Muscle layer of duodenum (tissue), 2 donors: ENCODE results near the gene OR10H5.
"Not testable (repeated sequence)": the region's sequence is repeated elsewhere in the genome, so short reads cannot be mapped to it uniquely, and the experiment has no call there.

Experiments
- H3K27ac ChIP-seq: one replicate; pipeline ENCODE4 v1.7.0; 2013; ENCODE audit warnings: mild to moderate bottlenecking, low read length
- H3K27me3 ChIP-seq: one replicate; pipeline ENCODE4 v1.7.0; 2013; ENCODE audit warnings: low read depth, mild to moderate bottlenecking, control low read depth, low read length
- H3K36me3 ChIP-seq, 2 donors: one replicate each; pipeline ENCODE4 v1.7.0; 2013; ENCODE audit warnings: low read length in 2 of 2, control low read depth in 1 of 2, mild to moderate bottlenecking in 1 of 2; ENCODE audit not compliant: insufficient read depth in 2 of 2, control insufficient read depth in 1 of 2
- H3K4me1 ChIP-seq, 2 donors: one replicate each; pipeline ENCODE4 v1.7.0; 2013; ENCODE audit warnings: low read length in 2 of 2, mild to moderate bottlenecking in 2 of 2, control low read depth in 1 of 2, moderate library complexity in 1 of 2; ENCODE audit not compliant: insufficient read depth in 2 of 2, control insufficient read depth in 1 of 2
- H3K4me3 ChIP-seq, 2 donors: one replicate each; pipeline ENCODE4 v1.7.0; 2013; ENCODE audit warnings: low read length in 2 of 2, low read depth in 1 of 2, mild to moderate bottlenecking in 1 of 2
- H3K9me3 ChIP-seq, 2 donors: one replicate each; pipeline ENCODE4 v1.7.0; 2013; ENCODE audit warnings: low read length in 2 of 2, control low read depth in 1 of 2, mild to moderate bottlenecking in 1 of 2; ENCODE audit not compliant: control insufficient read depth in 1 of 2
- donor health status: healthy.

OR10H5 gene

DNA sequence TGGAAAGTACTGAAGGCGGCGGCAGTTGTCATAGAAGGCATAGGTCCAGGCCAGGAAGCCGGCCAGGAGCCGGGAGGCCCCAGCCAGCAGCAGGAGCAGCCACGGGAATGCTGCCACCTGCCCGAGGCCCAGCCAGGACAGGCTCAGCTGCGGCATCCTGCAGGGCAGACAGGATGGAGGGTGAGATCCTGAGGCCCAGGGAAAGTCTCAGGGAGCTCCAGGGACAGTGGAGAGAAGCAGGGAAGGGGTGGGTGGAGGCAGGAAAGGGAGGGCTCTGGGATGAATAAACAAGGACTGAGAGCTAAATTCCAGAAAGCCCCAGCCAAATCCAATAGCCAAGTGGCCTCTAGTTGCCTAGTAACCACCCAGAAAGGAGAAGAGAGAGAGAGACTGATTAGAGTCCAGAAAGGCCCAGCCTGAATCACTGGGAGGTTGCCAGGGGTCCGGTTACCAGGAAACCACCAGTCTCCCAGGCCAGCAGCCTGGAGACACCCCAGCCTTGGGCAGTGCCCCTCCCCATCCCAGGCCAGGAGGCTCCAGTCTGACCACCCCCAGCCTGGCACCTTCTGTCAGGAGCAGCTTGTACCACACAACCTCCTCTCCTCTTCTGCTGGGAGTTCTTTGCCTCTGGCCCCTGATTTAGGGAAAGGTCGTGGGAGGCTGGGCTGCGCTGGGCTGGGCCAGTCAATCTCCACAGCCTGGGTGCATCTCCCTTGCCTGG, 7.5 kb upstream of the OR10H5 start:
- peak overlapping the region; percentile 34 to 40 for H3K4me3 ChIP-seq
- H3K9me3 ChIP-seq: no peaks in the 10 kb centered on the region
- H3K36me3 ChIP-seq: no peaks in the 10 kb centered on the region
- H3K27ac ChIP-seq: peak overlapping the region; percentile 31
- H3K4me1 ChIP-seq: peaks cover 0 to 20% of the 10 kb centered on the region in 2 donors
- no peaks in the 10 kb centered on the region for H3K27me3 ChIP-seq

DNA sequence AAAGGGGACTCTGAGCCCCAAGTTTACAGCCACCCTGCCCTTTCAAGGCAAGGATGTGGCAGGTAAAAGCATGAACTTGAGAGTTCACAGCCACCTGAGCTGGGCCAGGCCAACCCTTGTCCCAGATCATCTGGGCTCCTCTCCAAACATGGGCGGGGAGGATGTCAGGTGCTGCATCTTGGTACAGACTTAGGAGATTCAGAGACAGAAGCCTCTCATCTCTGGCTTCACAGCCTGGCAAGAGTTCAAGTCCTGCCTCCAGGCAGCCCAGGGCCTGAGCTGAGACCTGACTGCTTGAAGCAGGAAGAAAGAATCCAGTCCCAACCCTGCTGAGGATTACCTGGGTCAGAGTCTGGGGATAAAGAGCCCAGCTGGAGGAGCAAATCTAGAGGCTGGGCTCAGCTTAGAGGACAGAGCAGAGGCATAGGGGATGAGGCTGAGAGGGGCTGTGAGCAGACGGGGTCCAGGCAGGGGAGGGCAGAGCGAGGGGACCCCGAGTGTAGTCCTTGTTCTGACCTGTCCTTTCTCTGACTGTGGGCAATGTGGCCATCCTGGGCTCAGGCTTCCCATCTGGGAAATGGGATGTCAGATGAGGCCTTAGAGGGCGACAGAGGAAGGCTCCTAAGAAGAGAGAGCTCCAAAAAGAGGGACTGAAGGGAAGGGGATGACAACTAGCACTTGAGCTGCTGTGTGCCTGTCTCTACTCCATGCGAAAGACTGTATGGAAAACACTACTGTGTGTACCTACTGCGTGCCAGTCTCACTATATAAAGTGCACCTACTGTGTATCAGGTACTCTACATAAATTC, 6.6 kb upstream of the OR10H5 start:
- Histone ChIP-seq H3K27ac (peak overlapping the region; percentile 31), H3K9me3 (no peaks in the 10 kb centered on the region), H3K36me3 (no peaks in the 10 kb centered on the region), H3K27me3 (no peaks in the 10 kb centered on the region), H3K4me1 (peaks cover 0 to 20% of the 10 kb centered on the region in 2 donors), H3K4me3 (no peak overlapping the region)

DNA sequence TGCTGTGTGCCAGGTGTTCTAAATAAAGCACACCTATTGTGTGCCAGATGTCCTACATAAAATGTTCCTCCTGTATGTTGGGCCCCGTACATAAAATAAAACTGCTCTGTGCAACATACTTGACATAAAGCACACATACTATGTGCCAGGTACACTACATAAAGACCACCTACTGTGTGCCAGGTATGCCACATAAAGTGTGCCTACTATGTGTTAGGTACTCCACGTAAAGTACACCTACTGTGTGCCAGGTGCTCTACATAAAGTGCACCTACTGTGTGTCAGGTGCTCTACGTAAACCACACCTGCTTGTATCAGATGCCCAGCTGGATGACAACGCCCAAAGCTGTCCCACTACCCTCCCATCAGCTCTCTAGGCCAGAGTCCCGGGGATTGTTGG, 5.8 kb upstream of the OR10H5 start:
- no peak overlapping the region for H3K27ac ChIP-seq
- no peak overlapping the region for H3K4me3 ChIP-seq
- peaks cover 0 to 20% of the 10 kb centered on the region in 2 donors for H3K4me1 ChIP-seq
- no peaks in the 10 kb centered on the region for H3K36me3 ChIP-seq
- no peaks in the 10 kb centered on the region for H3K27me3 ChIP-seq
- H3K9me3 ChIP-seq: no peaks in the 10 kb centered on the region

GRCh38 chr19:15782211-15782610, 5.2 kb upstream of the OR10H5 start:
- no peaks in the 10 kb centered on the region for H3K27me3 ChIP-seq
- H3K4me1 ChIP-seq: peaks cover 0 to 20% of the 10 kb centered on the region in 2 donors
- no peak overlapping the region for H3K27ac ChIP-seq
- H3K36me3 ChIP-seq: no peaks in the 10 kb centered on the region
- H3K9me3 ChIP-seq: no peaks in the 10 kb centered on the region
- H3K4me3 ChIP-seq: no peak overlapping the region

GRCh38 chr19:15782896-15783295, 4.6 kb upstream of the OR10H5 start:
- H3K4me1 ChIP-seq: peaks cover 0 to 20% of the 10 kb centered on the region in 2 donors
- H3K27me3 ChIP-seq, H3K27ac ChIP-seq, H3K36me3 ChIP-seq, H3K4me3 ChIP-seq, H3K9me3 ChIP-seq: not testable (repeated sequence)

DNA sequence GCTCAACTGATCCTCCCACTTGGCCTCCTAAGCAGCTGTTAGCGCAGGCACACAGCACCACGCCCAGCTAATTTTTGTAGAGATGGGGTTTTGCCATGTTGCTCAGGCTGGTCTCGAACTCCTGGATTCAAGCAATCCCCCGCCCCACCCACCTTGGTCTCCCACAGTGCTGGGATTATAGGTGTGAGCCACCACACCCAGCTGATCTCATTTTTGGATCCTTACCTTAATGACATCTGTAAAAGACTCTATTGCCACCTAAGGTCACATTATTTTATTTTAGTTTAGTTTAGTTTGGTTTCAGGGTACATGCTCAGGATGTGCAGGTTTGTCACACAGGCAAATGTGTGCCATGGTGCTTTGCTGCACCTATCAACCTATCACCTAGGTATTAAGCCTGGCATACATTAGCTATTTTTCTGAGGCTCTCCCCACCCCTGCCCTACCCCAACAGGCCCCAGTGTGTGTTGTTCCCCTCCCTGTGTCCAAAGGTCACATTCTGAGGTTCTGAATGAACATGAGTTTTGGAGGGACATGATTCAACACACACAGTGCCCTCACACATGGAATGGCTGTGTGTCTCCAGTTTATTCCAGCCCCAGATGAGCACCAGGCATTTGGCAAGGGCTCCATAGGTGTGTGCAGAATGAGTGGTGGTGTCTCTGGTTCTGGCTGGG, 1.3 kb downstream of the OR10H5 start:
- H3K4me1 ChIP-seq: no peaks in the 10 kb centered on the region
- no peaks in the 10 kb centered on the region for H3K9me3 ChIP-seq
- H3K27me3 ChIP-seq: no peaks in the 10 kb centered on the region
- H3K4me3 ChIP-seq: no peak overlapping the region
- no peaks in the 10 kb centered on the region for H3K36me3 ChIP-seq
- H3K27ac ChIP-seq: no peak overlapping the region

- no peaks in the 10 kb centered on the region for H3K36me3 ChIP-seq
- no peak overlapping the region for H3K27ac ChIP-seq
- no peaks in the 10 kb centered on the region for H3K27me3 ChIP-seq
- no peaks in the 10 kb centered on the region for H3K4me1 ChIP-seq
- no peaks in the 10 kb centered on the region for H3K9me3 ChIP-seq
- H3K4me3 ChIP-seq: no peak overlapping the region
These were observed 2.6 kb downstream of the OR10H5 start for GRCh38 chr19:15790096-15790495.

DNA sequence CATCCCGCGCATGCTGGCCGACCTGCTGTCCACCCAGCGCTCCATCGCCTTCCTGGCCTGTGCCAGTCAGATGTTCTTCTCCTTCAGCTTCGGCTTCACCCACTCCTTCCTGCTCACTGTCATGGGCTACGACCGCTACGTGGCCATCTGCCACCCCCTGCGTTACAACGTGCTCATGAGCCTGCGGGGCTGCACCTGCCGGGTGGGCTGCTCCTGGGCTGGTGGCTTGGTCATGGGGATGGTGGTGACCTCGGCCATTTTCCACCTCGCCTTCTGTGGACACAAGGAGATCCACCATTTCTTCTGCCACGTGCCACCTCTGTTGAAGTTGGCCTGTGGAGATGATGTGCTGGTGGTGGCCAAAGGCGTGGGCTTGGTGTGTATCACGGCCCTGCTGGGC, 6.8 kb downstream of the OR10H5 start:
- not testable (repeated sequence) for H3K4me1 ChIP-seq, H3K36me3 ChIP-seq, H3K27me3 ChIP-seq, H3K27ac ChIP-seq, H3K9me3 ChIP-seq, H3K4me3 ChIP-seq

DNA sequence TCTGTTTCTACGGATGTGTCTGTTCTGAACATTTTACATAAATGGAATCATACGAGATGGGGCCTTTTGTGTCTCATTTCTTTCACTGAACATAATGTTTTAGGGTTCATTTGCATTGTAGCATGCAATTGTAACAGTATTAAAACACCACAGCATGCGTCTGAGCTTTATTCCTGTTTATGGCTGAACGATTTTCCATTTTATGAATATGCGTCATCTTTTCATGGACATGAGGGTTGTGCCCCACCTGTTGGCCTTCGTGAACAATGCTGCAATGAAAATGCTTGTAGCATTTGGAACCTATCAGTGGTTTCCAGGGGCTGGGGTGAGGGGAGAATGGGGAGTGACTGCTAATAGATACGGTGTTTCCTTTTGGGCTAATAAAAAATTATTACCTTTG, 22.9 kb downstream of the OR10H5 start:
- no peak overlapping the region for H3K27ac ChIP-seq
- no peaks in the 10 kb centered on the region for H3K27me3 ChIP-seq
- H3K4me1 ChIP-seq: peaks cover 0 to 4% of the 10 kb centered on the region in 2 donors
- H3K4me3 ChIP-seq: no peak overlapping the region
- H3K36me3 ChIP-seq: no peaks in the 10 kb centered on the region
- H3K9me3 ChIP-seq: no peaks in the 10 kb centered on the region

DNA sequence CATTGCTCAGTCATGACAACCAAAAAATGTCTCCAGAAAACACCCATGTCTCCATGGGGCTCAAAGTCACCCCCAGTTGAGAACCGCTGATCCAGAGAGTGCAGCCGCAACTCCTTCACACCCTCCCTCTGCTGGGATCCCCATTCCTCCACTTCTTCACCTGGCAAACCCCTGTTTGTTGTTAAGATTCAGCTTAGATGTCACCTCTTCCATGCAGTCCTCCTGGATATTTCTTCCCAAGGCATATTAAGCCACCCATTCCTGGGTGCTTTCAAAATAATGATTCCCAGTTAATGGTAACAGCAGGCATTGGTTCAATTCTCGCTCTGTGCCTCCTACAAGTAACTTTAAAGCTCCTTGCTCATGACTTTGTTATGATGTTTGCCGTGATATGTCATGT, 24.0 kb downstream of the OR10H5 start:
- no peaks in the 10 kb centered on the region for H3K27me3 ChIP-seq
- H3K36me3 ChIP-seq: no peaks in the 10 kb centered on the region
- no peak overlapping the region for H3K27ac ChIP-seq
- H3K4me1 ChIP-seq: peaks cover 0 to 4% of the 10 kb centered on the region in 2 donors
- no peak overlapping the region for H3K4me3 ChIP-seq
- no peaks in the 10 kb centered on the region for H3K9me3 ChIP-seq

- H3K27ac ChIP-seq: no peak overlapping the region
- no peaks in the 10 kb centered on the region for H3K9me3 ChIP-seq
- H3K4me1 ChIP-seq: peaks cover 0 to 4% of the 10 kb centered on the region in 2 donors
- no peaks in the 10 kb centered on the region for H3K36me3 ChIP-seq
- H3K27me3 ChIP-seq: no peaks in the 10 kb centered on the region
- no peak overlapping the region for H3K4me3 ChIP-seq
These were observed 24.7 kb downstream of the OR10H5 start for GRCh38 chr19:15812060-15812722.
